NB4 (cell line): ENCODE measurements around the gene SIX2.

Experiments used
- MYC ChIP-seq: IDR thresholded peaks from 2 replicates; pipeline ENCODE4 v1.6.1; 2011; ENCODE audit warnings: low read depth, low read length
- POLR2A ChIP-seq: IDR thresholded peaks from 2 replicates; pipeline ENCODE4 v1.6.1; 2011; ENCODE audit warnings: mild to moderate bottlenecking; ENCODE audit not compliant: insufficient read length; ENCODE audit errors: extremely low read depth
- TF ChIP-seq, protein P1 (sequence below): IDR thresholded peaks from one replicate; pipeline ENCODE4 v1.5.1; 2012; ENCODE audit warnings: low read depth, low read length

DNA sequence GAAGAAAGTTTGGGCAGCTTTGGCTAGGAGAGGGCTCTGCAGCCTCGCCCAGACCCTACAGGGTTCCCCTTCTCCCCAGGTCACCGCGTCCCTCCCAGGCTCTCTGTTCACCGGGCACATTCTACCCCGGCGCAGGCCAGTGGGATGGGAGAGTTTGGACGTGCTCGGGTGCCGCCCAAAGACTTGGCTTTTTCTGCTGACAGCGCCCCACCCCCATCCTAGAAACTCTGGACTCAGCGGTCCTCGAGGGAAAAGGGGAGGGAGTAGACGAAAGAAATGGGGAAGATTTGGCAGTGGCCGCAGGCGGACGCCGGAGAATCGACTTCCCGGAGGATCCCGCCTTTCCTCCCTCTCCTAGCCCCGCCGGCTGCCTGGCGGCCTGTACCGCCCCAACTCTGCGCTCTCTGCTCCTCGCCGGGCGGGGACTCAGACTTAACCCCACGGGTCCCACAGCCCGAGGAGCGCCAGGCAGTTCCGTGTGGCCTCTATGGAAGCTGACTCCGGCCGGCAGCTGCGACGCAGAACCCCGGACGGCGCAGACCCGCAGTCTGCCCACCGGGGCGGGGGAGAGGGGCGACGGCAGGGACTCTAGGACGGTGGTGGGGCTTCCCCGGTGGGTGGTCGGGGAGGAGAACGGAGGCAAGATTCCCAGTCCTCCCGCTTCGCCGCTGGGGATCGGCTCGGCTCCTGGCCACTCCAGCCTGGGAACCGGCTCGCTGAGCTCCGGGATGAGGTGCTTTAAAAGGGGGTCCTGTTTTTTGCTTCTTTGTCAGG is 863 bp upstream of the SIX2 start:
- TF ChIP-seq, protein P1, sequence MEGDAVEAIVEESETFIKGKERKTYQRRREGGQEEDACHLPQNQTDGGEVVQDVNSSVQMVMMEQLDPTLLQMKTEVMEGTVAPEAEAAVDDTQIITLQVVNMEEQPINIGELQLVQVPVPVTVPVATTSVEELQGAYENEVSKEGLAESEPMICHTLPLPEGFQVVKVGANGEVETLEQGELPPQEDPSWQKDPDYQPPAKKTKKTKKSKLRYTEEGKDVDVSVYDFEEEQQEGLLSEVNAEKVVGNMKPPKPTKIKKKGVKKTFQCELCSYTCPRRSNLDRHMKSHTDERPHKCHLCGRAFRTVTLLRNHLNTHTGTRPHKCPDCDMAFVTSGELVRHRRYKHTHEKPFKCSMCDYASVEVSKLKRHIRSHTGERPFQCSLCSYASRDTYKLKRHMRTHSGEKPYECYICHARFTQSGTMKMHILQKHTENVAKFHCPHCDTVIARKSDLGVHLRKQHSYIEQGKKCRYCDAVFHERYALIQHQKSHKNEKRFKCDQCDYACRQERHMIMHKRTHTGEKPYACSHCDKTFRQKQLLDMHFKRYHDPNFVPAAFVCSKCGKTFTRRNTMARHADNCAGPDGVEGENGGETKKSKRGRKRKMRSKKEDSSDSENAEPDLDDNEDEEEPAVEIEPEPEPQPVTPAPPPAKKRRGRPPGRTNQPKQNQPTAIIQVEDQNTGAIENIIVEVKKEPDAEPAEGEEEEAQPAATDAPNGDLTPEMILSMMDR: no peak
- TF ChIP-seq POLR2A (no peak), MYC (no peak)
